Panc1 (cell line): ENCODE data around the gene RETSAT. TPM values are rescaled to one million over a fixed set of nuclear protein-coding genes. Genes with fewer than 3 reads are reported as not detected.

Source experiments
- ATAC-seq: fragments of 200-7000 bp; cut with Tn5 transposase; 2 replicates; pipeline ENCODE4 v1.9.1; 2020; ENCODE audit warnings: mild to moderate bottlenecking, moderate library complexity
- BruUV-seq: library from RNA; stranded (reverse); fragments of 400-500 nt; replicated peaks from 2 replicates; lab custom pipeline; 2021; lab: Mats Ljungman, UMichigan
- CTCF ChIA-PET: fragments of 300-600 bp; sonication (Branson Sonifier 250); formaldehyde crosslinking; loops from one replicate; lab custom pipeline; 2022; ENCODE audit warnings: antibody characterized with exemption; lab: Charles Lee
- POLR2A ChIA-PET: fragments of 300-600 bp; sonication (Branson Sonifier 250); formaldehyde crosslinking; loops from one replicate; lab custom pipeline; 2022; ENCODE audit warnings: antibody characterized with exemption; lab: Charles Lee
- DNase-seq: peaks from one replicate; pipeline ENCODE4 v3.0.0-alpha.2; 2010; ENCODE audit warnings: low read depth, low spot score
- H3K27ac ChIP-seq: 2 replicates; pipeline ENCODE4 v1.5.1; 2011; ENCODE audit warnings: mild to moderate bottlenecking, low read length, inconsistent platforms
- H3K27me3 ChIP-seq: fragments of 200-500 bp; sonication (Bioruptor generic); 2 replicates; pipeline ENCODE4 v1.6.0; 2014; ENCODE audit warnings: low read length, inconsistent platforms; ENCODE audit not compliant: control insufficient read depth, insufficient read depth
- H3K36me3 ChIP-seq: fragments of 200-500 bp; sonication (Bioruptor generic); 2 replicates; pipeline ENCODE4 v1.5.1; 2014; ENCODE audit warnings: inconsistent platforms, mild to moderate bottlenecking, low read length, moderate library complexity; ENCODE audit not compliant: control insufficient read depth, insufficient read depth
- H3K4me1 ChIP-seq: 2 replicates; pipeline ENCODE4 v1.5.1; 2011; ENCODE audit warnings: inconsistent platforms, mild to moderate bottlenecking, low read length, moderate library complexity; ENCODE audit not compliant: control insufficient read depth, insufficient read depth
- H3K4me3 ChIP-seq, 2 experiments: 2 replicates each; pipeline ENCODE4 v1.5.1; 2011 to 2012; ENCODE audit warnings: low read depth in 2 of 2, low read length in 2 of 2, mild to moderate bottlenecking in 2 of 2, inconsistent platforms in 1 of 2, moderate library complexity in 1 of 2
- H3K9me3 ChIP-seq: fragments of 200-500 bp; sonication (Bioruptor generic); 2 replicates; pipeline ENCODE4 v1.5.1; 2014; ENCODE audit warnings: low read depth, mild to moderate bottlenecking, inconsistent platforms, low read length, moderate library complexity; ENCODE audit not compliant: control insufficient read depth, insufficient read depth
- CTCF ChIP-seq: fragments of 450-650 bp; IDR thresholded peaks from 2 replicates; pipeline ENCODE4 v1.5.1; 2017; ENCODE audit warnings: mild to moderate bottlenecking
- POLR2AphosphoS5 ChIP-seq: IDR thresholded peaks from 2 replicates; pipeline ENCODE4 v1.6.1; 2012; ENCODE audit warnings: mild to moderate bottlenecking, low read depth, low read length, moderate library complexity
- REST ChIP-seq, 2 experiments: IDR thresholded peaks; 2 replicates each; pipeline ENCODE4 v1.6.1; 2011 to 2012; ENCODE audit warnings: low read depth in 2 of 2, control low read depth in 1 of 2, low read length in 1 of 2, mild to moderate bottlenecking in 1 of 2, moderate library complexity in 1 of 2; ENCODE audit not compliant: insufficient read depth in 1 of 2
- SIN3A ChIP-seq: IDR thresholded peaks from 2 replicates; pipeline ENCODE4 v1.6.1; 2012; ENCODE audit warnings: low read depth, mild to moderate bottlenecking, low read length, moderate library complexity, borderline replicate concordance; ENCODE audit not compliant: insufficient read depth
- TCF7L2 ChIP-seq: IDR thresholded peaks from 2 replicates; pipeline ENCODE4 v1.6.1; 2011; ENCODE audit warnings: mild to moderate bottlenecking, low read depth, low read length, inconsistent platforms
- in situ Hi-C: cut with HindIII; loops from 2 replicates; pipeline ENCODE4 v1.10.0; 2016; ENCODE audit warnings: low sequenced_read_pairs, low pct_unique_long_range_greater_than_20kb
- intact Hi-C: fragments of 100-400 bp; cut with micrococcal nuclease; formaldehyde crosslinking; loops from one replicate; pipeline ENCODE4 v1.10.0; 2022; ENCODE audit not compliant: unreplicated experiment
- total RNA-seq: library from RNA; stranded (reverse); gene quantifications from one replicate; pipeline ENCODE4 v1.2.1, GENCODE V29; 2021; ENCODE audit not compliant: unreplicated experiment

The RETSAT gene
- total RNA-seq, 1 experiment from 2014 or later, result 50.9 TPM

GRCh38 chr2:85327160-85327821, 27.0 kb downstream of the RETSAT start:
- Histone ChIP-seq H3K27ac (peak overlapping the region; percentile 93), H3K36me3 (peaks cover 8% of the 10 kb centered on the region), H3K4me3 (peak overlapping the region; percentile 83 to 88), H3K27me3 (no peaks in the 10 kb centered on the region), H3K9me3 (no peaks in the 10 kb centered on the region), H3K4me1 (peaks cover 12% of the 10 kb centered on the region)
- ATAC-seq (peak; percentile 40), DNase-seq (no peak)
- ChIA-PET CTCF (interaction anchor here (0.6 kb wide), 2 partner anchors 237 to 376 kb away, joined by 3 read pairs; no protein-coding TSS in a partner anchor), POLR2A (interaction anchor here (0.6 kb wide), 3 partner anchors 14 to 278 kb away, joined by 3 to 10 read pairs (median 4); no protein-coding TSS in a partner anchor)
- TF ChIP-seq REST (IDR thresholded peaks at IDR 0.05; ENCODE audit: insufficient read depth in 1 of 2, low read depth in 2 of 2, low read length in 1 of 2) (no peak), TCF7L2 (no peak), SIN3A (no peak), POLR2AphosphoS5 (no peak), CTCF (no peak)
- TSS peak; percentile 91 for BruUV-seq
- intact Hi-C loops (no loop called here), in situ Hi-C loops (no loop called here)

GRCh38 chr2:85326406-85327159, 27.7 kb downstream of the RETSAT start:
- ChIA-PET CTCF (interaction anchor here (0.6 kb wide), 1 partner anchor 237 kb away, joined by 3 read pairs; no protein-coding TSS in a partner anchor), POLR2A (interaction anchor here (0.6 kb wide), 1 partner anchor 14 kb away, joined by 3 read pairs; no protein-coding TSS in a partner anchor)
- Histone ChIP-seq H3K36me3 (peaks cover 11% of the 10 kb centered on the region), H3K4me3 (peak overlapping the region; percentile 83 to 88), H3K27me3 (no peaks in the 10 kb centered on the region), H3K9me3 (no peaks in the 10 kb centered on the region), H3K27ac (peak overlapping the region; percentile 93), H3K4me1 (peaks cover 12% of the 10 kb centered on the region)
- TF ChIP-seq POLR2AphosphoS5, result no peak
- TF ChIP-seq SIN3A, result peak; percentile 1; the same call in 1 of the 2 replicates
- DNase-seq (no peak), ATAC-seq (no peak)
- intact Hi-C loops (no loop called here), in situ Hi-C loops (no loop called here)
- no TSS peak for BruUV-seq
